PC-3 (cell line): ENCODE data around the gene TUBD1.

Experiments used
- EZH2 ChIP-seq: fragments of 300-600 bp; sonication (generic); IDR thresholded peaks from one replicate; pipeline ENCODE4 v1.6.1; 2017; ENCODE audit warnings: antibody characterized with exemption, mild to moderate bottlenecking, low read length; ENCODE audit not compliant: unreplicated experiment
- EZH2phosphoT487 ChIP-seq: fragments of 300-600 bp; sonication (generic); IDR thresholded peaks from 2 replicates; pipeline ENCODE4 v1.6.1; 2018; ENCODE audit warnings: mild to moderate bottlenecking, antibody characterized with exemption, low read length, borderline replicate concordance
- TF ChIP-seq, protein P1 (sequence below): fragments of 300-600 bp; sonication (generic); conservative IDR thresholded peaks from 2 replicates; pipeline ENCODE4 v1.5.1; 2017; ENCODE audit warnings: antibody characterized with exemption, low read depth, mild to moderate bottlenecking, low read length

GRCh38 chr17:59878624-59879023 is 14.1 kb downstream of the TUBD1 start:
- TF ChIP-seq, protein P1, sequence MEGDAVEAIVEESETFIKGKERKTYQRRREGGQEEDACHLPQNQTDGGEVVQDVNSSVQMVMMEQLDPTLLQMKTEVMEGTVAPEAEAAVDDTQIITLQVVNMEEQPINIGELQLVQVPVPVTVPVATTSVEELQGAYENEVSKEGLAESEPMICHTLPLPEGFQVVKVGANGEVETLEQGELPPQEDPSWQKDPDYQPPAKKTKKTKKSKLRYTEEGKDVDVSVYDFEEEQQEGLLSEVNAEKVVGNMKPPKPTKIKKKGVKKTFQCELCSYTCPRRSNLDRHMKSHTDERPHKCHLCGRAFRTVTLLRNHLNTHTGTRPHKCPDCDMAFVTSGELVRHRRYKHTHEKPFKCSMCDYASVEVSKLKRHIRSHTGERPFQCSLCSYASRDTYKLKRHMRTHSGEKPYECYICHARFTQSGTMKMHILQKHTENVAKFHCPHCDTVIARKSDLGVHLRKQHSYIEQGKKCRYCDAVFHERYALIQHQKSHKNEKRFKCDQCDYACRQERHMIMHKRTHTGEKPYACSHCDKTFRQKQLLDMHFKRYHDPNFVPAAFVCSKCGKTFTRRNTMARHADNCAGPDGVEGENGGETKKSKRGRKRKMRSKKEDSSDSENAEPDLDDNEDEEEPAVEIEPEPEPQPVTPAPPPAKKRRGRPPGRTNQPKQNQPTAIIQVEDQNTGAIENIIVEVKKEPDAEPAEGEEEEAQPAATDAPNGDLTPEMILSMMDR, result no peak
- TF ChIP-seq EZH2 (no peak), EZH2phosphoT487 (no peak)
